BLaER1 (cell line): ENCODE measurements around the gene MC1R.

ENCODE experiments used
- H3K27ac ChIP-seq: shearing (Covaris generic); formaldehyde crosslinking; 2 replicates; pipeline ENCODE4 v1.8.1; 2022
- H3K27me3 ChIP-seq: shearing (Covaris generic); formaldehyde crosslinking; 2 replicates; pipeline ENCODE4 v1.8.1; 2022
- H3K36me3 ChIP-seq: shearing (Covaris generic); formaldehyde crosslinking; 2 replicates; pipeline ENCODE4 v1.8.1; 2022
- H3K4me1 ChIP-seq: shearing (Covaris generic); formaldehyde crosslinking; 2 replicates; pipeline ENCODE4 v1.8.1; 2022
- H3K4me2 ChIP-seq: shearing (Covaris generic); formaldehyde crosslinking; 2 replicates; pipeline ENCODE4 v1.8.1; 2022
- H3K4me3 ChIP-seq: shearing (Covaris generic); formaldehyde crosslinking; 2 replicates; pipeline ENCODE4 v1.8.1; 2022
- H3K9ac ChIP-seq: shearing (Covaris generic); formaldehyde crosslinking; 2 replicates; pipeline ENCODE4 v1.8.1; 2022
- H3K9me3 ChIP-seq: shearing (Covaris generic); formaldehyde crosslinking; 2 replicates; pipeline ENCODE4 v1.8.1; 2022
- H4K20me1 ChIP-seq: shearing (Covaris generic); formaldehyde crosslinking; 2 replicates; pipeline ENCODE4 v1.8.1; 2022
- Cebpa-rat ChIP-seq: shearing (Covaris generic); IDR thresholded peaks from 2 replicates; pipeline ENCODE4 v1.8.1; 2022

Gene MC1R

GRCh38 chr16:89969741-89970410 lies 51.2 kb downstream of the MC1R start:
- H3K9me3 ChIP-seq, result no peaks in the 10 kb centered on the region
- no peaks in the 10 kb centered on the region for H3K27me3 ChIP-seq
- no peak for TF ChIP-seq Cebpa-rat
- H3K27ac ChIP-seq, result no peak overlapping the region
- H3K36me3 ChIP-seq, result peaks cover 37% of the 10 kb centered on the region
- no peak overlapping the region; the same call in 1 of the 2 replicates for H3K4me3 ChIP-seq
- H3K4me1 ChIP-seq, result peaks cover 56% of the 10 kb centered on the region
- peaks cover 44% of the 10 kb centered on the region for H4K20me1 ChIP-seq
- peak overlapping the region; percentile 98 for H3K4me2 ChIP-seq
- no peak overlapping the region for H3K9ac ChIP-seq
